Breast epithelium (tissue), 3 donors: ENCODE data around the gene COLGALT1.

Source experiments
- CTCF ChIP-seq, 3 donors: fragments of 450-650 bp; IDR thresholded peaks; one replicate each; pipeline ENCODE4 v1.5.1; 2016 to 2017; ENCODE audit warnings: antibody characterized with exemption in 3 of 3, mild to moderate bottlenecking in 3 of 3, moderate library complexity in 3 of 3
- POLR2A ChIP-seq: fragments of 450-650 bp; IDR thresholded peaks from one replicate; pipeline ENCODE4 v1.6.1; 2016; ENCODE audit warnings: antibody characterized with exemption, mild to moderate bottlenecking, moderate library complexity

- TF ChIP-seq POLR2A (no peak), CTCF (IDR thresholded peaks at IDR 0.05) (no peak)
These were observed at the start of gene COLGALT1 for GRCh38 chr19:17555480-17555928.
